IPS DF 4.7 (cell line): ENCODE results near the gene SLC5A2.
"Not testable (repeated sequence)": the region's sequence is repeated elsewhere in the genome, so short reads cannot be mapped to it uniquely, and the experiment has no call there.

Experiments
- DNase-seq: peaks from one replicate; pipeline ENCODE4 v3.0.0-alpha.2; 2013; ENCODE audit warnings: low spot score; ENCODE audit errors: extremely low read depth

SLC5A2 gene

GRCh38 chr16:31475946-31476302 is 7.0 kb upstream of the SLC5A2 start:
- DNase-seq = no peak

DNA sequence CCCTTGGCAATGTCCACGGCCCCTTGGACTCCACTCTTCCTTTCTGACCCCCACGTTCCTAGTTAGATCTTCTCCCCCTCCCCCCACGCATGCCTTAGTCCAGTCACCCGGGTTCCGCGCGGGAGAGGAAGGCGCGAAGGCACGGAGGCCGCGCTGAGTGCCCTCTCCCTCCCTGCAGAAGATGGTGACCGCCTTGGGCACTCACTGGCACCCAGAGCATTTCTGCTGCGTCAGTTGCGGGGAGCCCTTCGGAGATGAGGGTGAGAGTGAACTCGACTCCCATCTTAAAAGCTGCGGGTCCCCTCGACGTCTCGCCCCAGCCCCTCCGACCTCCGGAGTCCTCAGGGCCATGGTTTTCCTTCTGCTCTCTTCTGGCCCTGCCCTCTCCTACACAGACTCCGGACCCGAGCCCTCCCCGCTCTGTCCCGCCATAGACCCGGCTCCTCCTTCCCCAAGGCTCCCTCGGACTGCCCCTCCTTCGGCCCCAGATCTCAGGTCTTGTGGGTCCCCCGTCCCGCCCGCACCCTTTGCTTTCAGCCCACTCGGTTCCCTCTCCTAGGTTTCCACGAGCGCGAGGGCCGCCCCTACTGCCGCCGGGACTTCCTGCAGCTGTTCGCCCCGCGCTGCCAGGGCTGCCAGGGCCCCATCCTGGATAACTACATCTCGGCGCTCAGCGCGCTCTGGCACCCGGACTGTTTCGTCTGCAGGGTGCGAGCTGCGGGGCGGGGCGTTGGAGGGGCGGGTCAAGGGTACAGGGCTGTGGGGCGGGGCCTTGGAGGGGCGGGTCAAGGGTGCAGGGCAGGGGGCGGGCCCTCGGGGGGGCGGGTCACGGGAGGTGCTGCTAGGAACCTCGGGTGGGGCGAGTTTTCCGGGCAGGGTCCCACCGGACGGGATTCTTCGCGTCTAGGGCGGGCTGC is 6.4 kb upstream of the SLC5A2 start:
- no peak for DNase-seq

DNA sequence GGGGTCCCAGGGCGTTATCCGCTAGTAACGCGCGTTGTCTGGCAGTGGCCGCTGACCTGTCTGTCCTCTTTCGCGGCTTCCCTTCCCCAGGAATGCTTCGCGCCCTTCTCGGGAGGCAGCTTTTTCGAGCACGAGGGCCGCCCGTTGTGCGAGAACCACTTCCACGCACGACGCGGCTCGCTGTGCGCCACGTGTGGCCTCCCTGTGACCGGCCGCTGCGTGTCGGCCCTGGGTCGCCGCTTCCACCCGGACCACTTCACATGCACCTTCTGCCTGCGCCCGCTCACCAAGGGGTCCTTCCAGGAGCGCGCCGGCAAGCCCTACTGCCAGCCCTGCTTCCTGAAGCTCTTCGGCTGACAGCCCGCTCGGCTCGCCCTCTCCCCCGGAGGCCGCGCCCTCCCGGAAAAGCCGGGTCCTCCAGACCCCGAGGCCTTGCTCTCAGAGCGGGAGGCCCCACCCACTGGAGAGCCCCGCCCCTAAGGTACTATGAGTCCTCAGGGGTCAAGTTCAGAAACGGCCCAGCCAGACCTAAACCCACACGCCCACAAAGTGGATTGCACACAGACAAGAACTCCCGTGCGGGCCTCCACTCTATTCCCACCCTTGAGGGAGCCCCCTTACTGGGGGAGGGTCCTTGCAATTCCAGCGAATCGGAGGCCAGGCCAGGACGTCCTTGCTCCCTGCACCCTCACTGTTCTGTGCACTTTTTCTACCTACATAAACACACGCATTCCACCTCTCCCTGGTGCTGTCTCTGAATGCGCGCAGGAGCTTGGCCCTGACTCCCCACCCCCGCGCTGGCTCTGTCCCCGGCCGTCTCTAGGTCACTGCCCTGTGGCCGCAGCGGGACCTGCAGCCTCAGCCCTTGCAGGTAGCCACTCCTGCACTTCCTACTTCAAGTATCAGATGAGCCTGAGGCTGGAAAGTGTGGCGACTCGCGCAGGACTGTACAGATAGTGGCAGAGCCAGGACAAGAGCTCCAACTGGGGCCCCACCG is 5.4 kb upstream of the SLC5A2 start:
- no peak for DNase-seq

DNA sequence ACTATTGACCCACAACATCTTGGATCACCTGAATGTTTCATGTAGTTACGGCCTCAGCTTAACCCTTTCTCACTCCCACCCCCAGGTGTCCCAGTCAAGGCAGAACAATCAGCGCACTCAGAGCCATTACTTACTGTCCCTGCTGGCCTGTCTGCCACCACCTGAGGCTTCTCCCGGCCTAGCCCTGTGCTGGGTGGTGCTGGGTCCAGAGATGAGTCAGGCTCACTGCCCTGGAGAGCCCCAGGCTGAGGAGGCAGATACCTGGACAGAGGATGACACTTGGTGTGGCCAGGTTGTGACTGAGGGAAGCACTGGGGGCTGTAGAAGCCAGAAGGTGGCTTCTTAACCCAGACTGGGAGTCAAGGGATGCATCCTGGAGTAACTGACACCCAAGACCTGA is 4.0 kb upstream of the SLC5A2 start:
- DNase-seq = no peak

DNA sequence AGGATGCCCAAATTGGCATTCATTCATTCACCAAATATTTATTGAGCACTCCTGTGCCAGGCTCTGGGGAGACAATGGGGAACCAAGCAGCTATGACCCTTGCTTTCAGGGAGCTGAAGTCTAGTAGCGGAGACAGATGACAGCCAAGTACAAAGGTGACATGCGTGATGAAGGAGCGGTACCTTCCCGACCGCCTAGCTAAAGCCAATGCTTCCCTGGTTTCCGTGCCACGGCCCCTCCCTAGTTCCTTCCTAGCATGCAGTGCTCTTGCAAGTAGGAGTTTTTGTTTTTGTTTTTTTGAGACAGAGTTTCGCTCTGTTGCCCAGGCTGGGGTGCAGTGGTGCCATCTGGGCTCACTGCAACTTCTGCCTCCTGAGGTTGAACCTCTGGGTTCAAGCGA is 3.2 kb upstream of the SLC5A2 start:
- no peak for DNase-seq

DNA sequence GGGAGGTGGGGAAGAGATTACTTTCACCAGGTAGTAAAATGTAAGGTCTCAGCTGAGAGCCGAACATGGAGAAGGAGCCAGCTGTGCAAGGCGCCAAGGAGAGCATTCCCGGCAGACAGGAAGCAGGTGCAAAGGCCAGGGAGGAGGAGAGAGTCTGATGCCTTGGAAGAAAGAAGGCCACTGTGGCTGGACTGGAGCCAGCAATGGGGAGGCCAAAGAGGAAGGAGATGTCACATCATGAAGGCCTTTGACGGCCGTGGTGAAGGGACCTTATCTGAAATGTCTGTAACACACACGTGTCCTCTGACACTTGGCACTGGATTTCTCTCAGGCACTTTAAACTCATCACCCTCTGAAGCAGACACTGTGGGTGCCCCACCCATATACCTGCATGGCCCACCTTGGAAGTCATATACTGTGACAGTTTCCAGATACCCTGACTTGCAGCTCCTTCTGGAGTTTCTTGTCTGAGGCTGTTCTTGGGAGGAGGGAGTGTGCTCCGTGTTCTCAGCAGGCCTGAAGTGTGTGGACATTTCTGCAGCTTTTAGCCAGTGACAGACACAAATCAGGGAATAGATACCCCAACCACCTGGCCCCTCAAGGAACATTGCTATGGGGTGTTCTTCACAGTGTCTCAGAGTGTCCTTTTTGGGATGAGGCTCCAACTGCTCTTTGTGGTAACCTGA is 1.9 kb upstream of the SLC5A2 start:
- no peak for DNase-seq

DNA sequence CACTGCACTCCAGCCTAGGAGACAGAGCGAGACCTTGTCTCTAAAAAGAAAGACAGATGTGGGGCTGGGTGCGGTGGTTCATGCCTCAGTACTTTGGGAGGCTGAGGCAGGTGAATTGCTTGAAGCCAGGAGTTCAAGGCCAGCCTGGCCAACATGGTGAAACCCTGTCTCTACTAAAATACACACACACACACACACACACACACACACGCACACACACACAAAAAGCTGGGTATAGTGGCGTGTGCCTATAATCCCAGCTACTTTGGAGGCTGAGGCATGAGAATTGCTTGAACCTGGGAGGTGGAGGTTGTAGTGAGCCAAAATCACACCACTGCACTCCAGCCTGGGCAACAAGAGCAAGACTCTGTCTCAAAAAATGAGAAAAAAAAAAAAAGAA is 1.1 kb downstream of the SLC5A2 start:
- DNase-seq = not testable (repeated sequence)

DNA sequence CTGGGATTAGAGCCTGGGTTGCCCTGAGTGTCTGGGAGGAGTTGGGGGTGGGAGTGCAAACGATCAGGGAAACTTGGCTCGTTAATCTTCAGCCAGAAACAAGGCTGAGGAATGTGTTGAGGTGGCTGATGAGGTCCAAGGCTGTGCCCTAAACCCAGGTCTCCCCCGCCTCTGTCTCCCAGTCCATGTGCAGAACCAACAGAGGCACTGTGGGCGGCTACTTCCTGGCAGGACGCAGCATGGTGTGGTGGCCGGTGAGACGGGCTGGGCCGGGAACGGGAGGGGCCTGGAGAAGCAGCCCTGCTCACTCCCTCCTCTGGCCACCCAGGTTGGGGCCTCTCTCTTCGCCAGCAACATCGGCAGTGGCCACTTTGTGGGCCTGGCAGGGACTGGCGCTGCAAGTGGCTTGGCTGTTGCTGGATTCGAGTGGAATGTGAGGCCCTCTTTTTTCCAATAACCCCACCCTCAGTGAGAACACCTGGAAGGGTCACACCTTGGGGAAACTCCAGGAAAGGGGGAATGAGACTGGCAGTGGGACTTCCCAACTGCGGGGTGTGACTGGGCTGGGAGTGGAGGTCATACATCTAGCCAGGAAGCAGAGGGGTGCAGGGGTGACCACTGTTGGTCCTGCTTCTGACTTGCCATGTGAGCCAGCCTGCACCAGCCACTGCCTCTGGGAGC is 1.7 kb downstream of the SLC5A2 start:
- no peak for DNase-seq

- DNase-seq = no peak
Observed at GRCh38 chr16:31485571-31485970, 2.6 kb downstream of the SLC5A2 start.

GRCh38 chr16:31486045-31486444 is 3.1 kb downstream of the SLC5A2 start:
- no peak for DNase-seq

GRCh38 chr16:31487071-31487719 is 4.3 kb downstream of the SLC5A2 start:
- no peak for DNase-seq

- no peak for DNase-seq
Observed at GRCh38 chr16:31487720-31488467, 5.0 kb downstream of the SLC5A2 start.

DNA sequence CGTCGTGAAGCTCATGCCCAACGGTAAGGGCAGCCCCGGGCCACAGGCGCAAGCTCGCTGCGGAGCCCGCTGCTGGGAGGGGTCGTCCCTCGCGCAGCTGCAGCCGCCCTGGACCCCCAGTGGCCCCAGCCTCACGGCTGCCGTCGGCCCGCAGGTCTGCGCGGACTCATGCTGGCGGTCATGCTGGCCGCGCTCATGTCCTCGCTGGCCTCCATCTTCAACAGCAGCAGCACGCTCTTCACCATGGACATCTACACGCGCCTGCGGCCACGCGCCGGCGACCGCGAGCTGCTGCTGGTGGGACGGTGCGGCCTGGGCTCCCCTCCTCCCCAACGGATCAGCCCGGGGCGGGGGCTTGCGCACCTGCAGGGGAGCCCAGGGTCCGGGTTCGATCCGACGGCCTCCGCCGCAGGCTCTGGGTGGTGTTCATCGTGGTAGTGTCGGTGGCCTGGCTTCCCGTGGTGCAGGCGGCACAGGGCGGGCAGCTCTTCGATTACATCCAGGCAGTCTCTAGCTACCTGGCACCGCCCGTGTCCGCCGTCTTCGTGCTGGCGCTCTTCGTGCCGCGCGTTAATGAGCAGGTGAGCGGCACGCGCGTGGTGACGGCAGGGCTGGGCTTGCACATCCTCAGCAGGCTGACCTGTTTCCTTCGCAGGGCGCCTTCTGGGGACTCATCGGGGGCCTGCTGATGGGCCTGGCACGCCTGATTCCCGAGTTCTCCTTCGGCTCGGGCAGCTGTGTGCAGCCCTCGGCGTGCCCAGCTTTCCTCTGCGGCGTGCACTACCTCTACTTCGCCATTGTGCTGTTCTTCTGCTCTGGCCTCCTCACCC is 5.8 kb downstream of the SLC5A2 start:
- DNase-seq = no peak

DNA sequence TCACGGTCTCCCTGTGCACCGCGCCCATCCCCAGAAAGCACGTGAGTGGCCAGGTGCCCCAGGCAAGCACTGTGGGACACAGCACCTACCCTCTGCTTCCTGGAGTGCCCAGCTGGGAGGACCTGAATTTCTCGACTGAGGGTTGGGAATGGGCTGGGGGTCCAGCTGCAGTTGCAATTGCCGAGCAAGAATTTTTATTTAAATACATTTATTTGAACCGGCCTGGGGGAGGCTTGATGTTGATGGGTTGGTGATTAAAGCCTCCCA is 6.3 kb downstream of the SLC5A2 start:
- DNase-seq = no peak

DNA sequence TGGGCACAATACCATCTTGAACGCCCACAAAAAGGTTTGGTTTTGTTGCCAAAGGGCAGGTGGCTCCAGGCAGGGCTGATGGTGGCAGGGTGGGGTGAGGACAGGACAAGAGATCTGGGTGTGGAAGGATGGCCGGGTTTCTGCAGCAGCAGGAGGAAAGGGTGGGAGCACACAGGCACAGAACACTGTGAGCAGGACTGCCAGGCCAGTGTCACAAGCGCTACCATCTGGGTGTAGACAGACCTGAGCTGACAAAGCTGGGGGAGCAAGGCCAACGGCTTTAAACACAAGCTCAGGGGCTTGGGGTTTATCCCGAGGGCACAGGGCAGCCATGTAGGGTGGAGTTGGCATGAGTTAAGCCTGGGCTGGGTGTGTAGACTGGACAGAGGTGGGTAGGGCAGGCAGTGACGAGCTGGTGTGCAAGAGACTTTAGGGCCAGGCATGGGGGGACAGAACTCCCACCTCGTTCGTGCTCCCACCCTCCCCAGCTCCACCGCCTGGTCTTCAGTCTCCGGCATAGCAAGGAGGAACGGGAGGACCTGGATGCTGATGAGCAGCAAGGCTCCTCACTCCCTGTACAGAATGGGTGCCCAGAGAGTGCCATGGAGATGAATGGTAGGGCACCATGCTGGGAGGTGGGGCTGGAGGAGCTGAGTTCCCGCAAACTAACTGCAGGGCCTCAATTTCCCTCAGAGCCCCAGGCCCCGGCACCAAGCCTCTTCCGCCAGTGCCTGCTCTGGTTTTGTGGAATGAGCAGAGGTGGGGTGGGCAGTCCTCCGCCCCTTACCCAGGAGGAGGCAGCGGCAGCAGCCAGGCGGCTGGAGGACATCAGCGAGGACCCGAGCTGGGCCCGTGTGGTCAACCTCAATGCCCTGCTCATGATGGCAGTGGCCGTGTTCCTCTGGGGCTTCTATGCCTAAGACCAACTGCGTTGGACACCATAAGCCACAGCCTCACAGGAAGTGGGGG is 7.0 kb downstream of the SLC5A2 start:
- DNase-seq = no peak

DNA sequence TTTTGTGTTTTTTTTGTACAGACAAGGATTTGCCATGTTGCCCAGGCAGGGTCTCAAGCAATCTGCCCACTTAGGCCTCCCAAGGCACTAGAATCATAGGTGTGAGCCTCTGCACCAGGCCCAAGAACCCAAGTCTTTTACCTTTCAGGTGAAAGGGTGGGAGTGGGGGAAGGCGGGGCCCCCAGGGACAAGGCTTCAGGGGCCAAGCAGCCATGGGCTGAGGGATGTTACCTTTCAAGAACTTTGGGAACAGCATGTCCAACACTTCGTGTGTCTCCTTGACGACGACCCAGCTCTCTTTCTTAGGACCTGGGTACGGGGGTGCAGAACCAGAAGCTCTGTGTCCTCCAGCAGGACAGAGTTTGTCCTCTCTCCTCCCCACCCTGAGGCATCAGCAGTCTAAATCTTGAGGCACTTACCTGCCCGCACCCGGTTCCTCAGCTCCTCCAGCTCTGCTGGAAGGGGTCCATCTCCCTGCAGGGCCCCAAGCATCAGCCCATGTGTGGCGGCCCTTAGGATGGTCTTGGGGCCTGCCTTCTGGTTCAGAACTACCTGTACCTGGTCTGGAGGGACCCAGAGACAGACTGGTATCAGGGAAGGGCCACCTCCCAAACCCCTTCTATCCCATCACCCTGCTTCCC is 9.0 kb downstream of the SLC5A2 start:
- no peak for DNase-seq

- DNase-seq = no peak
Observed at GRCh38 chr16:31493506-31494125, 10.7 kb downstream of the SLC5A2 start.
